Skin of body (tissue), 2 donors: ENCODE data around the gene CLDN12. TPM values are rescaled to one million over a fixed set of nuclear protein-coding genes. Genes with fewer than 3 reads are reported as not detected.
"Not testable (repeated sequence)": the region's sequence is repeated elsewhere in the genome, so short reads cannot be mapped to it uniquely, and the experiment has no call there.

Experiments
- DNase-seq: peaks from one replicate; lab custom pipeline; 2025; lab: John Stamatoyannopoulos, UW
- total RNA-seq: library from RNA; depleted of rRNA; stranded (reverse); fragments of >200 nt; gene quantifications from one replicate; pipeline ENCODE4 v1.2.3, GENCODE V29; 2014

CLDN12 gene
- total RNA-seq, 1 donor from 2014 or later, result 22.7 TPM

DNA sequence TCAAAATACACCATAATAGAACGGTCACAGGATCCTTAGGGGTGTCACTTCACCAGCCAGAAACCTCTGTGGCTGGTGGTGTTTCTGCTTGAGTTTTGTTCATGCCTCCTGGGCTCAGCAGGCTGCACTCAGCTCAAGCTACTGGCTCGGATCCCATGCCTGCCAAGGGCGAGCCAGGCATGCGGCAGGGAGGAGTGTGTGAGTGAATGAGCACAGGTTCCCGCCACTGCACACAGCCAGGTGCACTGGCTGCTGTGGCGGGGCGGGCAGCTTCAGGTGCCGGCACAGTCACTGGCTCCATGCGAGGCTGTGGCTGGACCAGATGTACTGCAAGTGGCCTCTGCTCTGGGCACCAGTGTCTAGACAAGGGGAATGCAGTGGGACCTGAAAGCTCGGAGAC, 29.5 kb downstream of the CLDN12 start:
- DNase-seq, result no peak

DNA sequence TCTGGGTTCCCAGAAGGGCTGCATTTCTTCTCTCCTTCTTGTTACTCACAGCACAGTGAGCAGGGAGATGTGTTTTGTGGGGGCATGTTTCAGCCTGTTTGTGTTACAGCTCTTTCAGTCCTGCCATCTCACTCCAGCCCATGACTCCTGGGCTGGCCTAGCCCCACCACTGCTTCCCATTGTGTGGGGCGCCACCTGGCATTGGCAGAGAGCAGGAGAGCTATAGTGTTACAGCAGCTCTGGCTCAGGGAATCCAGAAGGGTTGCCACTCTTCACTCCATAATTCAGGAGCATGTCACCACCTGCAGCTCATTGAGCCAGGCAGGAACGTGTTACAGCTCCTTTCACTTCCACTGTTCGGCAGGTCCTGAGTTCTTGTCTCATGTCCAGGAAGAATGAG, 30.0 kb downstream of the CLDN12 start:
- no peak for DNase-seq

DNA sequence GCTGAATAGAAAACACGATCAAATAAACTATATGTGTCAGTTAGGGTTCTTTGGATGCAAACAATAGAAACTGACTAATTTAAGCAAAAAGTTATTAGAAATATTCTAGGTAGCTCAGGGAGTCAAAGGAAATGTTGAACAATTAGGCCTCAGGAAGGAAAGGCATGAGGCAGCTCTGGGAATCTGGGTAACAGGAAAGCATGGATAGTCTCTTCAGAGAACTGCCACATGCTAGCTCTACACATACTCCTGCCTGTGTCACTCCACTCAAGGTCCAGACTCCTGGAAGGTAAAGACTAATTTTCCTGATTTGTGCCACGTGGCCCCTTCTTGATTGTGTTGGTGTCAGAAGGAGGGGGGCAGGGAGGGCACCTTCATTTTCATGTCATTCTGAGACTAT, 42.4 kb downstream of the CLDN12 start:
- DNase-seq, result no peak

DNA sequence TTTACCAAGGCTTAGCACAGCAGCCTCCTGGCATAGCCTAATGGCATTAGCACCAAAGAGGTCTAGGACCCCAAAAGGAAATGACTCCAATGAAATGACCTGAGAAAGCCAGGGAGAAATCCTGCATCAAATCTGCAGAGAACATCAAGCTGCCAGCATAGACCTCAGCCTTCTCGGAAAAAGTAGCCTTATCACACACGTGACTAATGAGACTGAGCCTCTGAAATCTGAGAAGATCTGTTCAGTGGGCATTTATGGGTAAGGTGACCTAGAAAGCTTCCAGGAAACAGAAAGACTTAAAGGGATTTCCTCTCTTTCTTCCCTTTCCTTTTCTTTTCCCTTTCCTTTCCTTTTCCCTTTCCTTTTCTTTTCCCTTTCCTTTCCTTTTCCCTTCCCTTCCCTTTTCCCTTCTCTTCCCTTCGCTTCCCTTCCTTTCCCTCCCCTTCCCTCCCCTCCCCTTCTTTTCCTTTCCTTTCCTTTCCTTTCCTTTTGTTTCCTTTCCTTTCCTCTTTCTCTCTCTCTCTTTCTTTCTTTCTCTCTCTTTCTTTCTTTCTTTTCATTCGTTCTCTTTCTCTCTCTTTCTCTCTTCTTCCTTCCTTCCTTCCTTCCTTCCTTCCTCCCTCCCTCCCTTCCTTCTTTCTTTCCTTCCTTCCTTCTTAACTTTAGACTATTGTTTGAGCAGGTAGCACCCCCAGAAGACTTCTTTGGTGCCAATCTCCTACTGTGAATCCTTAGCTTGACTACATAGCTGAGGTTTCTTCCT, 43.1 kb downstream of the CLDN12 start:
- no peak for DNase-seq

DNA sequence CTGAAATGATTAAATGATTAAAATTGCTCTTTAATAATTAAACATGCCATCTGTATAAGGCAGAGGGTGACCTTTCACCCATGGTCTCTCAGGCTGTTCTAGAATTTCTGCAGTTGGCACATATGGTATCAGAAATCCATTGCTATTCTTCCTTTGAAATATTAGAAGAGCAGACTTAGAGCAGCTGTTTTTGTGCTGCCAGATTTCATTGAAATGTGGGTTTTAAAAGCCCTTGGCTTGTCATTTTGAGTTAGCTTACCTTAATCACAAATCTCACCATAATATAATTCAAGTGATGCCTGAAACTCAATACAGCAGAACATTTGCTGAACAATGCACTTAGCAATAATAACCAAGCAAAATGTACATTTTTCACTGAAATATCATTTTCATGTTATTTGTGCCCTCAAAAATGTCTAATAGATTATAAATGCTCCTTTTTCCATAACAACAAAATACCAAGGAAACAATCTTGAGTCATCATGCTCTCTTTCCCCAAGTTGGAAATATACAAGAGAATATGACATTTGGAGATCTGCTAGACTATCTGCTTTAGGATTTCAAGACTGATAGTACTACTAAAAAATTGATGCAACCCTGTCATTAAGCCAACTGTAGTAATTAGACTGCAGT, 50.1 kb downstream of the CLDN12 start:
- no peak for DNase-seq

DNA sequence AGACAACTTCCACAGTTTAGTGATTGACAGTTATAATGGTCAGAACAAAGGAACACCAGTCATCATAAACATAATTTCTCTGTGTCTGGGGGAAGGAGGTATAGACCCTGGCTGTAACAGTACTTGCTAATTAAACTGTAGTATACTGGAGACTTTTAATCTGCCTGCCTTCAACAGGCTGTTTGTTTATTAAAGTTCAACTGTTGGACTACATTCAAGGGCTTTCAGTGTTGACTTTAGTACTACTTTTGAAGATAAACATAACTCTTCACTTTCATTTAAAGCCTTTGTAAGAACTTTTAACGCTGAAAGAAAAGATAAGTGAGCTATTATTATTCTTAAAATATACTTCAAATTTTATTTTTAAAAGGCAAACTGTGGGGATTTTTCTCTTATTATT, 50.7 kb downstream of the CLDN12 start:
- DNase-seq, result no peak

DNA sequence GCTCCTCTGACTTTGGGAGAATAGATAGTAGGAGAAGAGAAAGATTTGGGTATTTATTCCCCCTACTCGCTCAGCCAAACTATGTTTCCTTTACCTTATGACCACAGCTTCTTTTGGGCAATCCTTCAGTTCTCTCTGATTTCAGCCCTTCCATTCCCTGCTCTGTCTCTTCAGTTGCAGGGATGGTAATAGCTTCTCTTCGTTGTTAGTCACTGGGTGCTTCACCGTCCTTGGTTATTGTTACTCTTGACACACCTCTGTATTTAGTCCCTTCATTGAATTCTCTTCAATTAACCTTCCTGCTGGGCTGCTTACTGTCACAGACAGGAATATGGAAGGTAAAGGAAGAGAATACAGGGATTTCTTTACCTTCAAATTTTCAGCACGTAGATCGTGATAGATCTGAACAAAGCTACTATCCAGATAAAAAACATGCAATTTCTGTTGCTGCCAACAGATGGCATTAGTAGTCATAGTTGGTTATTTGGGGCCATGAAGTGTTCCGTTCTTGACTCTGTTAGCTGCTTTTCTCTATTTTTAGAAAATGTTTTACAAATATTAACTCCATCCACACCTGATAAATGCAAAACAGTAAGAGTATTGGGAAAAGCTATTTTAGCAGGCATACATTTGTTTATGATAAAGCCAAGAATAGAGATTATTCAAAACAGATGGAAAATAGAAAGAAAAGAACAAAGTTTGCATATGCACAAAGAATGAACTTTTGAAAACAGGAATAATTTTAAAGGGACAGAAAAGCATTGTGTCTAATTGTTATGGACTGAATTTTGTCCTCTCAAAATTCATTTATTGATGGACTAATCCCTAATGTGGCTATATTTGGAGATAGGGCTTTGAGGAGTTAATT, 52.1 kb downstream of the CLDN12 start:
- peak; percentile 61 for DNase-seq

DNA sequence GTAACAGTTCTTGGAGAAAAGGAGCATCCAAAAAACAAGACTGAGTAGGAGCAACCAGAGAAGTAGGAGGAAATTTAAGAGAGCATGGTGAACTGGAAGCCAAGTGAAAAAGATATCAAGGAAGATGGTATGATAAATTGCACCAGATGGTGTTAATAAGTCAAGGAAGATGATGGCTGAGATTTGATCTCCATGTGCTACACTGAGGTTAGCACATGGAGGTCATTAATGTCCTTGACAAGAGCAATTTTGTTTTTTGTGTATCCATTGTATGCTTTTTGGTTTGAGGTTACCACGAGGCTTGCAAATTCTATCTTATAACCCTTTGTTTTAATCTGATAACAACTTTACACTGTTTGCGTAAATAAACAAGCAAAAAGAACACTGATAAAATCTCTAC, 54.8 kb downstream of the CLDN12 start:
- no peak for DNase-seq

DNA sequence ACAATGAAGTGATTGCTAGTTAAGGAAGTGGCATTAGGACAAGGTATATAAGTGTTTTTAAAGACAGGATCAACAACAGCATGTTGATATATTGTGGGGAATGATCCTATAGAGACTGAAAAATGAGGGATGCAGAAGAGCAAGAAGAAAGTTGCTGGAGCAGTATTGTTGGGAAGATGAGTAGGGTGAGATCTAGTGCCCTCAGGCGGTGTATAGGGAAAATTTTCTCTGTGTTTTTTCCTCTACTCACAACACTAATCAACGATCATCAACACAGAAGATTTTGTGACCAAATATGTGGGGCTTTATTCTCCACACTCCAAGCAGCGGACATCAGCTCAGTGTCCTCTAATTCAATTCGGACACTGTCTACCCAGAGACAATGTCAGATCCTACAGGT, 56.6 kb downstream of the CLDN12 start:
- DNase-seq, result no peak

DNA sequence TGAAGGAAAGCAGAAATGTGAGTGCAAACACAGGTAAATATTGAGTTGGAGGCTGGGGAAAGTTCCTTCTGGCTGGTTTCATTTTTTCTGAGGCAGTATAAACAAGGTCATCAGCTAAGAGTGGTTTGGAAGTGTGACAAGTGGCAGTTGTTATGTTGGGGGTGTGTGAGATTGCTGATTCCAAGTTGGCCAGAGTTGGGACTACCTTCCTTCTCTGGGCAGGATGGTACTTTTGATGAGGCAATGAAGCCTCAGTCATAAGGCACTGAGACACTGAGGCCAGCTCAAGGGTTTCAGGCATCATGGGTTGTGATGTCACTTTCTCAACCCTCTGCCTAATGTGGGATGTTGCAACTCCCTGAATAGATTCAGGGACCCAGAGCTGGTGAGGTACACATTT, 58.0 kb downstream of the CLDN12 start:
- DNase-seq, result no peak

DNA sequence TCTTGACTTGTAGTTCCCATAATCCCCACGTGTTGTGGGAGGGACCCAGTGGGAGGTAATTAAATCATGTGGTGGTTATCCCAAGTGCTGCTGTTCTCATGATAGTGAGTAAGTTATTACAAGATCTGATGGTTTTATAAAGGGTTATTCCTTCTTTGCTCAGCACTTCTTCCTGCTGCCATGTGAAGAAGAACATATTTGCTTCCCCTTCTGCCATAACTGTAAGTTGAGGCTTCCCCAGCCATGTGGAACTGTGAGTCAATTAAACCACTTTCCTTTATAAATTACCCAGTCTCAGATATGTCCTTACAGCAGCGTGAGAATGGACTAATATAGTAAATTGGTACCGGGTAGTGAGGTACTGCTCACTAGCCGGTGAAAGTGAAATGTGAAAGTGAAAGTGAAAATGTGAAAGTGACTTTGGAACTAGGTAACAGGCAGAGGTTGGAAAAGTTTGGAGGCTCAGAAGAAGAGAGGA, 59.9 kb downstream of the CLDN12 start:
- DNase-seq, result not testable (repeated sequence)

Other genes starting within 250 kb of the CLDN12 start
- 16.3 TPM for gene STEAP1, start 249.0 kb upstream of the CLDN12 start, total RNA-seq
- 14.6 TPM for gene STEAP2, start 191.7 kb upstream of the CLDN12 start, total RNA-seq
- 15.3 TPM for gene CFAP69, start 158.3 kb upstream of the CLDN12 start, total RNA-seq
- gene FAM237B, start 82.2 kb upstream of the CLDN12 start, total RNA-seq, result not detected
- gene GTPBP10, start 56.7 kb upstream of the CLDN12 start, total RNA-seq, result 13.3 TPM
- gene PTTG1IP2, start 66.2 kb downstream of the CLDN12 start, total RNA-seq, result not detected
- 51.6 TPM for gene CDK14, start 192.9 kb downstream of the CLDN12 start, total RNA-seq